Measurements from ENCODE around the gene FAM168A. TPM values are rescaled to one million over a fixed set of nuclear protein-coding genes. Genes with fewer than 3 reads are reported as not detected.

Gene FAM168A
- total RNA-seq, 1 experiment from 2014 or later, result 21.1 TPM

- Mint-ChIP-seq H3K4me3 (no peak overlapping the region), H3K36me3 (ENCODE audit: insufficient read depth in 1 of 3, low read depth in 3 of 3) (no peaks in the 10 kb centered on the region), H3K27ac (peak overlapping the region in 1 of 3 experiments; percentile 63; a peak in 1 of 7 replicates), H3K9me3 (no peaks in the 10 kb centered on the region), H3K27me3 (ENCODE audit: low read depth) (no peaks in the 10 kb centered on the region), H3K4me1 (peaks cover 15 to 21% of the 10 kb centered on the region in 2 experiments)
- Histone ChIP-seq H4K20me1 (ENCODE audit: control insufficient read depth, insufficient read depth, insufficient read length) (no peaks in the 10 kb centered on the region), H3K79me1 (ENCODE audit: insufficient read depth, low read depth, low read length, poor library complexity, severe bottlenecking) (no peaks in the 10 kb centered on the region), H3K27ac (ENCODE audit: insufficient read length, low read depth, low read length) (no peak overlapping the region), H3K79me2 (ENCODE audit: insufficient read depth, low read length) (no peaks in the 10 kb centered on the region), H3T11ph (ENCODE audit: low read length) (no peak overlapping the region), H4K5ac (ENCODE audit: insufficient read length, low read depth, low read length) (no peak overlapping the region), H3K27me3 (ENCODE audit: insufficient read depth, low read length) (no peaks in the 10 kb centered on the region), H3K9me3 (ENCODE audit: control insufficient read depth, low read depth, low read length) (no peaks in the 10 kb centered on the region), H3K9ac (ENCODE audit: extremely low read depth, insufficient read length, low read length) (no peak overlapping the region), H2BK12ac (ENCODE audit: insufficient read length, low read depth, low read length) (no peak overlapping the region), H4K8ac (replicated peaks; ENCODE audit: insufficient read length, low read depth, low read length) (no peak overlapping the region), H3K18ac (ENCODE audit: insufficient read length, low read depth, low read length) (no peak overlapping the region), H3K56ac (ENCODE audit: insufficient read length, low read depth, low read length) (no peak overlapping the region), H3K4me1 (ENCODE audit: insufficient read depth, low read length) (no peaks in the 10 kb centered on the region), H3K23ac (ENCODE audit: insufficient read length, low read depth, low read length) (no peak overlapping the region), H3K14ac (ENCODE audit: insufficient read depth, low read length) (no peak overlapping the region), H4K91ac (ENCODE audit: insufficient read length, low read depth, low read length) (no peak overlapping the region), H2BK5ac (ENCODE audit: insufficient read length, low read length) (no peak overlapping the region), H3K23me2 (ENCODE audit: insufficient read length, low read depth, low read length, poor library complexity, severe bottlenecking) (no peaks in the 10 kb centered on the region), H2BK120ac (ENCODE audit: low read depth, low read length, poor library complexity, severe bottlenecking) (no peak overlapping the region), H3K4ac (ENCODE audit: low read depth, low read length) (no peak overlapping the region), H2AFZ (ENCODE audit: low read length) (no peak overlapping the region), H2AK5ac (ENCODE audit: insufficient read length, low read length) (no peak overlapping the region), H3K4me2 (ENCODE audit: insufficient read depth, insufficient read length, low read length) (no peak overlapping the region), H2BK20ac (ENCODE audit: low read depth, low read length, poor library complexity, severe bottlenecking) (no peak overlapping the region), H2BK15ac (ENCODE audit: low read depth, low read length) (no peak overlapping the region)
- no peak for TF ChIP-seq CTCF (conservative IDR thresholded peaks at IDR 0.05)
- no peak for DNase-seq
- no CpG with 5 or more reads among the region's 2 CpGs for WGBS (ENCODE audit: extremely low coverage, insufficient read length, low lambda C conversion rate)
Observed at GRCh38 chr11:73564903-73565302, 33.0 kb downstream of the FAM168A start.
